Measurements from ENCODE around the gene DNM1.

The DNM1 gene

GRCh38 chr9:128252317-128253139, 49.3 kb downstream of the DNM1 start:
- DNase-seq, result no peak

DNA sequence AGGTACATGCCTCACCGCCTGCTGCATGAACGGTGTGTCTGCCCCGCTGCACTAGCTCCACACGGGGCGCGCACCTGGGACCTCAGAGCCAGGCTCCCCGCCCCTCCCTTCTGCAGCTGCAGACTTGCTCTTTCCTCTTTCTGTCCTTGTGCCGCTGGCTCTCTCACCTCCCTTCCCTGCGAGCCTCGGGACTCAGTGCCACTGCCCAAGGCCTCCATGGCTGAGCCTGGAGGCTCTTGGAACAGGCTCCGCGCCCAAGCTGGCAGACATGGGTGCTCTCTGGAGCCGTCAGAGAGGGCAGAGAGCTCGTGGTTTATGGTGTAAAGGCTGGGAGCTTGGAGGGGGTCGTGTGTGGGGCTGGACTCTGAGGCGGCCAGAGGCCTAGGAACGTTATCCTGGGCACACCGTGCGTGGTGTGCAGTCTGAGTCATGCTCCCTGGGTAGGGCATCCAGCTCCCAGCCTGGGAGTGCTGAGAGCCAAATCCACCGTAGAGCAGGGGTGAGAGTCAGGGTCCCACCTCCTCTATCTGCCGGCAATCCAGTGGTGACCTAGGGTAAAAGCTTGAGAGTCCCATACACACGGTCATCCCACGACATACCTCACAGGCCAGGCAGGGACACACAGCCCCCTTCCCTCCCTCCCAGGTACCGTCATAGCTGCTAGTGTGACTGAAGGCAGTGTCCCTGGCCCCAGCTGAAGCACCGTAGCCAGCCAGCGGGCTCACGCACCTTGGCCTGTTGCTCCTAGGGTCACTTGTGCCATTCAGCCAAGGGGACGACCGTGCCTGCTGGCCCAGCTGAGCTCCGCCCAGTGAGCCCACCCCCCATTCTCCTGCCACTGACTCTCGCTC, 50.2 kb downstream of the DNM1 start:
- no peak for DNase-seq

DNA sequence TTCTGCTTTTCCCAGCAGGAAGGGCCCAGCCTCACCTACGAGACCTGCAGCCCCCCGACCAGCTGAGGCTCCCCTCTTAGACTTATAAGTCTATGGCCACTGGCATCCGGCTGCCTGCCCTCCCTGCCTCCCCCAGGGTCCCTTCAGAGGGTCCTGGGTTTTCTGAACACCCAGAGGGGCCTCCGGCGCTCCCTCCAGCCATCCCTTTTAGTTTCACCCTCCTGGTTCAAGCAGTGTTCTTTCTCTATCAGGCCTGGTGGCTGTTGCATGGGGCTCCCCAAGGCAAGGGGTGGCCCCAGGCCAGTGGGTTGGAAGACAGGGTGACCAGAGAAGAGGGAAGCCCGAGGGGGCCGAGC, 50.8 kb downstream of the DNM1 start:
- DNase-seq, result no peak

GRCh38 chr9:128254362-128254761, 51.2 kb downstream of the DNM1 start:
- DNase-seq, result no peak

DNA sequence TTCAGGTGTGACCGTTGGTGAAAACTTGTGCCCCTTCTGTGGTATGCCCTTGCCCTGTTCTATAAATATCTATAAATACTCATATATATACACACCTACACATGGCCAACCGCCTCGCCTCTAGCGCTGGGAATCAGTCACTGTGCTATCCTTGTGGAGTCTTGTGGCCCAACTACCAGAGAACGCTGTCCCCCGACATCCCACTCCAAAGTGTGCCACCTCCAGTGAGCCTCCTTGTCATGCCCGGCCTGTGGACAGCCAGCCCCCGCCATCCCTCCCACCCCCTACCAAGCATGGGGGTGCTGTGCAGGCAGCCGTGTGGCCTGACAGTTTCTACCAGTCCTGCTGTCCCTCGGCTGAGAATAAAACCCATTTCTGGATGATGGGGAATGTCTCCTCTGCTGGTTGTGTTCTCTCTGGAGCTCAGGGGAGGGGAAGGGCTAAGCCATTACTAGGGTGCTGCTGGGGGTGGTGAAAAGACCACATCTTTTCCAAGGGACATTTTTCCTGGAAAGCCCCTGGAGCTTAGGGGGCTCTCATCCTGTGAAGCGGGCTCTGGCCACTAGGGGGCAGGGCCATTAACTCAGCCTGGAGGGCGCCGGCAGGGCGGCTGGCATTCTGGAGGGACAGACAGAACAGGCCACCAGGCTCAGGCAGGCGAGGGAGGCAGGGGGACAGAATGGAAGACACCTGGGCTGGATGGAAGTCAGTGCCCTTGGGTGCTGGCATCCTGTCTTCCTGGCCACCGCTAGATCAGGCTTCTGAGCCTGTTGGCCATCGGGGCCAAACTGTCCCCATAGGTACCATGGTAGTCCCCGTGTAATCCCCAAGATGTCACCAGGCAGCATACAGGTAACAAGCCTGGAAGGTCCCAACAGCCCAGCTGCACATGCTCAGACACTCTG, 51.9 kb downstream of the DNM1 start:
- DNase-seq, result peak; percentile 20 to 58

DNA sequence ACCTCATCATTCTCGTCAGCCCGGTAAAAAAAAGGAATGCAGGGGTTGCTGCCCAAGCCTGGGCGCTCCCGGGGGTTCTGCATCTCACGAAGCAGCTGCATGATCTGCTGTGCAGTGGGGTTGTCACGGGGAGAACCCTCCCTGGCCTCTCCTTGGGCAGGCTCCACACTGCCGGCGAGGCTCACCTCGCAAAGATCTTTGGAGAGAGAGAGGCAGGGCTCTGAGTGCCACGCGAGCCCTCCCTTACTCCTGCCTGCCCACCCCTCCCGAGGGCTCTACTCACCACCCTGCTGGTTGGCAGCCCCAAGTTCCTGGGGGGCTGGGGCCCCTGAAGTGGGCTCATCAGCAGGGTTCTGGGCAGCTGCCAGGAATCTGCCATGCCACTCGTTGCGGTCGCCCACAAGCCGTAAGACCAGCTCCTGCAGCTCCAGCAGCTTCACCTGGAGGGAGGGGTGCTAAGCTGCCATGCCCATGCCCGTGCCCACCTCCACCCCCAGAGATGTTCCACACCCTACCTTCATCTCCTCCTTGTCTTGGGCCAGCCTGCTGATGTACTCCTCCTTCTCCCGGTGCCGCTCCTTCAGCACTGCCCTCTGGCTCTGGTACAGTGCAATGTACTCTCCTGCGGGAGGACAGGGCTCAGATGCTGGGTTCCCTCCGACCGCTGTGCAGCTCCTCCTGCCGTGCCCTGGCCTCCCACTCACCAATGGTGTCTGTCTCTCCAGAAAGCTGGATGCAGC, 54.1 kb downstream of the DNM1 start:
- DNase-seq, result no peak

GRCh38 chr9:128257907-128258306, 54.7 kb downstream of the DNM1 start:
- no peak for DNase-seq

DNA sequence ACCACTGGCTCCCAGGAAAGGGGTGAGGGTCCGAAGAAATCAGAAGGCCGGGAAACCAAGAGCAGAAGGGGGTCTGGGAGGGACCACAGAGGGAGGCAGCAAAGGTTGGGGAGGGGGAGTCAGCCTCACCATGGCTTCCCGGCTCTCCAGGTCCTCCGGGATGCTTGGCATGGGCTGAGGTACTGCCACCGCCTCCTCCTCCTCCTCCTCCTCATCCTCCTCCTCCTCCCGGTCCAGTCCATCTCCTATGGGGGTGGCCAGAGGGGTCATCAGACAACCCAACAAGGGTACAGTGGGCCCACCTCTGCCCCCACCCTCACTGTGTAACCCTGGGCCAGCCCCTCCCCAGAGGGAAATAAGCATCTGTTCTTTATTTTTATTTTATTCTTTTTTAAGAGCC, 55.1 kb downstream of the DNM1 start:
- DNase-seq, result no peak

DNA sequence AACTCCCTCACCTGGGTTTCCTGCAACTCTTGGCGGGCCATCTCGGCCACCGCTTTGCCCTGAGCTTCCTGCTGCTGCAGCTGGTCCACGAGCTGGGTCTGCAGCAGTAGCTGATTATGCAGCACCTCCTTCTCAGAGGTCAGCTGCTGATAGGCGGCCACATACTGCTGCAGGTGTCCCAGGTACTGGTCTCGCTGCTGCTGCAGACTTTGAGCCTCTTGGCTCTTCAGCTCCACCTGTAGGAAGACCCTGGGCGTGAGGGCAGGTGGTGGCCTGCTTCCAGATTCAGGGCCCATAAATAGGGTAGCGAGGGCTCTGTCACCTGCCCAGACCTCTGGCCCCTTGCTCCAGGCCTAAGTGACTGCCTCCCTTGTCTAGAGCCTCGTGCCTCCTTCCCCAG, 56.0 kb downstream of the DNM1 start:
- no peak for DNase-seq

DNA sequence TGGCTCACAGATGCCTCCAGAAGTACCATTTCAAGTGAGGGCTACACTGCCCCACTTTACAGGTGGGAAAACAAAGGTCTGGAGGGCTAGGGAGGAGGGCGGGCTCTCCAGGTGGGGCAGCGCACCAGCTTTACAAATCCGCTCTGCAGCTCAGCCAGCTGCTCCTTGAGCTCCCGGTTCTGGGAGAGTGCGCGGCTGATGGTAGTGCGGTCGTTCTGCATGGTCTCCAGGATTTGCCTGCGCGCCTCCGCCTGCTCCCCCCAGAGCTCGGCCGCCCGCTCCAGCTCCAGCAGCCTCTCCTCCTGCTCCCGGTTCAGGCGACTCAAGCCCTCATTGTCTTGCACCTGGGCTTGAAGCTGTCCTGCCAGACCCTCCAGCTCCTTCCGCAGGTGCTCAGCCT, 57.2 kb downstream of the DNM1 start:
- DNase-seq, result no peak

DNA sequence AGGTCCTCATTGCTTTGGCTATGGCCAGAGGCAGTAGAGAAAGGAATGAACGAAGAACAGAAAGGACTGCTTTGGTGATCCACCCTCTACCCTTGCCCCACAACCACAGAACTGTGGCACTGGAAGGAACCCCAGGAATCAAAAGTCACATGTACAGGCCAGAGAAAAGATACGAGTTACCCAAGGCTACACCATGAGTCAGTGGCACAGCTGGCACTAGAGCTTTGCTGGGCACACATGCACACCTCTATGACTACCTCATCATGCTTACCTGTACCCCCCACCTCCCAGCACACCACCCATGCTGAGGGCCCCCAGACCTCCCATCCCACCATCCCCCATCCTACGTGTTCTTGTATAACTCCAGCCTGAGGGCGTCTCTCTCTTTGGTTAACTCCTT, 59.5 kb downstream of the DNM1 start:
- no peak for DNase-seq

GRCh38 chr9:128265348-128265847, 62.2 kb downstream of the DNM1 start:
- DNase-seq, result no peak

DNA sequence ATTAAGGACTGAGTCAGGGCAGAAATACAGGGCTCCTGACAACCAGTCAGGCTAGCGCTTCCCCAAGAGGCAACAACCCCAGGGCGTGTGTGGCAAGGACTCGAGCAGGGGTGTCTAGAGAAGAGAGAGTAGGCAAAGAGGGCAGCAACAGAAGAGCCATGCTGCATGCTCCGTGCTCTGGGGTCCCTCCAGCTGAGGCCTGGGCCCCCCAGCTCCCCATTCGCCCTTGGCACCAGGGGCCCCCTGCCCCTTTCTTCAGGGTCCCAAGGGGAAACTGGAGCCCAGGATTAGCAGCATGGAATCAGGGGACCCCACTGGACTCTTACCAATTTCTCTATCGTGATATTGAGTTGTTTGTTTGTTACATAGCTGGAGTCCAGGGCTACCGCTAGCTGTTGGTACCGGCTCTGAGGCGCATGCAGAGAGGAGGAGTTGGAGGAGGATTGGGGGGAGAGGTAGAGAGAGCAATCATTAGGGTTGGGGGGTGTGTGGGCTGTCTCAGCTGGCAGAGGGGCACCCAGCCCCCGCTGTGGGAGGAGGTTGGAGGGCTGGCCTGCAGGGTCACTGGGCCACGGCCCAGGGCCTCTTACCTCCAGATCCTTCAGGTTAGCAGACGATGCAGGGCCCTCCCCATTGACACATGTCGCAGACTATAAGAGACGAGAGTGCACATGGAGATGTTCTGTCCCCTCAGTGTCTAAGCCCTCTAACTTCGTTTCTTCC, 63.9 kb downstream of the DNM1 start:
- DNase-seq, result no peak

DNA sequence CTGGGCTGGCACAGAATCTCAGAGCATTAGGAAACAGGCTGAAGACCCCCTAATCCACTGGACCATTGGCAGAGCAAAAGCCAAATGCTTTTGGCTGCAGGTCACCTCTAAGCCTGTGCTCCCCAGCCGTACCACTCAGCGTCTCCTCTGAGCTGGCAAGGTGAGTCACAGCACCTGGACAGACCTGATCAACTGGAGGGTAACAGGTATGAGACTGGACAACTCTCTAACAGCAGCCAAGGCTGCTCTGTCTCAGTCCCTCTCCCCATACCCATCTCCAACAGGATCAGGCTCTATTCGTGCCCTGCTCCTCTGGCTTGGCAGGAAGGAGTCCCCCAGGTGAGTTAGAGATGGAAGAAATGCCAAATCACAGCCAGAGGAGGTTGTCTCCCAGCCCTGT, 67.9 kb downstream of the DNM1 start:
- no peak for DNase-seq

DNA sequence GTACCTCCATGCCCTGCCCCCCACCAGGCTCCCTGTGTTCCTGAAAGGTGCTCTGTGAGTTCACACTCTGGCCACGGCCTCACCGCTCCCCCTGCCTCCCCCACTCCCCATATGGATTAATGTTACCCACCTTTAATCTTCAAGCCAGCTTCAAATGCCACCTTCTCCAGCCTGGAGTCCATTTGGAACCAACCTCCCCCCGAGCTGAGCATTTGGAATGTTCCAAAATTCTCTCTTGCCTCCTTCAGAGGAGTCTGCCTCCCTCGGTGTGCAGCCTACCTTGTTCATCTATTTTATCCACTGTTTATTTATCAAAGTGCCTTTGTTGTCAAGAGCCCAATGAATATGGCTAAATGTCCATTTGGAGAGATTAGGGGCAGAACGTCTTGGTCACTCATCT, 68.3 kb downstream of the DNM1 start:
- DNase-seq, result no peak

- no peak for DNase-seq
Observed at GRCh38 chr9:128274245-128274644, 71.1 kb downstream of the DNM1 start.

DNA sequence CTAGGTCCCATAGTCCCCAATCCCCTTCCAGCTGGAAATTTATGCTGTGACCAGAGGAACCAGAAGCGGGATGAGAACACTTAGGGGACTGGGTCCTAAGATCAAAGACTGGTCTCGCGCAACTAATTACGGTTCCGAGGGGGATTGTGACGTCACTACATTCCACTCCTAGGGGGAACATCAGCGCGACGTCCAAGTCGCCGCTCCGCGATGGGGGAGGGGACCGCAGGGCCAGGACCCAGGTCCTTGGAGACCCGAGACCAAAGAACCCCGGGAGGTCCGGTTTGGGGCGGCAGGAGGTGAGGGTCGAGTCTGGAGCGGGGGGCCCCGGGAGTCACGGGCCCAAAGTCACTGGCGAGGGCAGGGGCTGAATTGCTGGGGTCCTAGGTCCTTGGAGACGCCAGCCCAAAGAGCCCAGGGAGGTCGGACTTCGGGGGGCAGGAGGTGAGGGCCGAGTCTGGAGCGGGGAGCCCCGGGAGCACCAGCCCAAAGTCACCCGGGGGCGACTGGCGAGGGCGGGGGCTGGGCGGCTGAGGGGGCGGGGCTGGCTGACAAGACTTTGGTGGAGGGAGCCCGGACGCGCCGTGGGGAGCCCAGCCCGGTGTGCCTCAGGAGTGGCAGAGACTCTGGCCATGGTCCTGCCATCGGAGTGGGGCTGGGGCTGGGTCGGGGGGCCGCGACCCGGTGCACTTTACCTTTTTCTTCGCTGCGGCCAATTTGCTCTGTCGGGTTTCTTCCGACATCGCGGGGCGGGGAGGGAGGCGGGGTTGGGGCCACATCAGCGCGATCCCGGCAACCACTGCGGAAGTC, 72.2 kb downstream of the DNM1 start, which contains the start of gene GOLGA2:
TSS of gene GOLGA2 (minus strand) at position 810 of the 810 bp plus-strand sequence. CDS start at position 779, 31 bp downstream.
- peak; percentile 52 to 70 for DNase-seq

DNA sequence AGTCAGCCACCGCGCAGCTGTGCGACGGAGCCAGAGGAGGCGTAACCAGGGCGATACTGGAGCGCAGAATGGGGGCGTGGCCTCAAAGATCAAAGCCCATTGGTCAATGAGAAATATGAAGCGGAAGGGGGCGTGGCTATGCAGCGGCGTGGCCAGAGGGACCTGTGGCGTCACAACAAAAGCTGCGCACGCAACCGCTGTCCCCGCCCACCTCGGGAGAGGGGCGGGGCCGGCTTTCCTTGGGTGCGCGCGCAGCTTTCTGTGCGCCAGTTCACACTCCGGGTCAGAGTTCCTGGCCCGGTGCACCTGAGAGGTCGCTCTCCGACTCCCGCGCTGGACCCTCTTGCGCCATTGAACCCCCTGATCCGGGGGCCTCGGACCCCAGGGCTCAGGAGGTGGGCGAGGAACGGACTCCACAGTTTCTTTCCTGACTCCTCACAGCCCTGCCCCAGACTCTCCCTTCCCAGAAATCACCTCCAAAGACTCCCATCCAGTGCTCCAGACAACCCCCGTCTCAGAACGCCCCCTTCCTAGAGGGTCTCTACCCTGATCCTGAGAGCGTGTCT, 72.9 kb downstream of the DNM1 start, which contains the start of gene SWI5:
TSS of gene SWI5 (plus strand) at position 269 of the 566 bp plus-strand sequence.
- peak; percentile 98 to 99 for DNase-seq

DNA sequence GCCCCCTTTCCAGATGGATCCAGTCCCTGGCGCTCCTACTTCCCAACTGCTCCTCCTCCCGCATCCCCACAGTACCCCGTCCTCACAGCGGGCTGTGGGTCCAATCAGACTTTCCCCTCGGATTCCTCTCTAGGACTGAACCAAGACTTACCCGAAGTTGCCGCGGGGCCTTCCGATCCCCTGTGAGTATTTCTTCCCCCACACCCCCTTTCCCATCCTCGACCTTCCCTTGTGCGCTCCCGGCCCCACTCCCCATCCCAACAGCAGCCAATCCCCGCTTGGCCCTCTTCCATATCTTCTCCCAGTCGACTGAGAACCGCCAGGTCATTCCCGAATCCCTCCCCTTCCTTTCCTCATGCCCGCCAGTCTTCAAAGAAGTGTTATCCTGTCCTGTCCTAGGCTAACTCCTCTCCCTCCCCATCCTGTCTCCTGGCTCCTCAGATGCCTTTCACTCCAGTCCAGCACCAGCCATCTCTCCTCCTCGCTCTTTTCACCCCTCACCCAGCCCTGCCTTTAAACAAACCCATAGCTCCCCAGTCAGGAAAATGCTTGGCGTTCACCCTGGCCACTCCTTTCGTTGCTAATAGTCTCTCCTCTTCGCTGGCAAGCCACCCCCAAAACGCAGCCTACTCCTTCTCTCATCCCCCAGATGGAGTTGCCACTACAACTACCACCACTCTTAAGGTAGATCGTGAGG, 73.5 kb downstream of the DNM1 start:
- DNase-seq, result no peak
